Measurements from ENCODE around the gene MCOLN2. TPM values are rescaled to one million over a fixed set of nuclear protein-coding genes. Genes with fewer than 3 reads are reported as not detected.

MCOLN2 gene
- total RNA-seq, 1 donor from 2014 or later = 0.19 TPM

DNA sequence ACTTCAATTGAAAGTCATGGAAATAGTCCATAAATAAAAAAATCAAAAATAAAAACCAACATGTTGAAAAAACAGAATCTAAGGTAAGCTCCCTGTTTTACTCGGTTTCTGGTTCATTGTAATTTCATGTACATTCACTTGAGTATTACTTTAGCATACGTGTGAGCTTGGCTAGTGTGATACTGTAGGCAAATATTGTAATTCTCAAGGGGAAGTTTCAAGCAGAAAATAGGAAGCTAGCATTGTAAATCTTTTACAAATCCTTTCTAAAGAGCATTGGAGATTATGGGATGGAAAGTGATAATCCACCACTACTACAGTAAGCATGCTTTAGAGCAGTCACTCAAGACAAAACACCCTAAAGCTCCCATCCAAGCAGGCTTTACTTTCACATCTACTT is 100.6 kb downstream of the MCOLN2 start:
- Histone ChIP-seq H3K4me3 (no peak overlapping the region), H3K27ac (replicated peaks) (no peak overlapping the region), H3K27me3 (ENCODE audit: low read depth) (peaks cover 49% of the 10 kb centered on the region), H3K9me3 (replicated peaks) (no peaks in the 10 kb centered on the region), H3K4me1 (peaks cover 11% of the 10 kb centered on the region), H3K36me3 (no peaks in the 10 kb centered on the region)
- TF ChIP-seq, protein P1, sequence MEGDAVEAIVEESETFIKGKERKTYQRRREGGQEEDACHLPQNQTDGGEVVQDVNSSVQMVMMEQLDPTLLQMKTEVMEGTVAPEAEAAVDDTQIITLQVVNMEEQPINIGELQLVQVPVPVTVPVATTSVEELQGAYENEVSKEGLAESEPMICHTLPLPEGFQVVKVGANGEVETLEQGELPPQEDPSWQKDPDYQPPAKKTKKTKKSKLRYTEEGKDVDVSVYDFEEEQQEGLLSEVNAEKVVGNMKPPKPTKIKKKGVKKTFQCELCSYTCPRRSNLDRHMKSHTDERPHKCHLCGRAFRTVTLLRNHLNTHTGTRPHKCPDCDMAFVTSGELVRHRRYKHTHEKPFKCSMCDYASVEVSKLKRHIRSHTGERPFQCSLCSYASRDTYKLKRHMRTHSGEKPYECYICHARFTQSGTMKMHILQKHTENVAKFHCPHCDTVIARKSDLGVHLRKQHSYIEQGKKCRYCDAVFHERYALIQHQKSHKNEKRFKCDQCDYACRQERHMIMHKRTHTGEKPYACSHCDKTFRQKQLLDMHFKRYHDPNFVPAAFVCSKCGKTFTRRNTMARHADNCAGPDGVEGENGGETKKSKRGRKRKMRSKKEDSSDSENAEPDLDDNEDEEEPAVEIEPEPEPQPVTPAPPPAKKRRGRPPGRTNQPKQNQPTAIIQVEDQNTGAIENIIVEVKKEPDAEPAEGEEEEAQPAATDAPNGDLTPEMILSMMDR (IDR thresholded peaks at IDR 0.05; ENCODE audit: borderline replicate concordance) = no peak
- intact Hi-C loops (cut with micrococcal nuclease) = no loop called here
- DNase-seq = no peak

DNA sequence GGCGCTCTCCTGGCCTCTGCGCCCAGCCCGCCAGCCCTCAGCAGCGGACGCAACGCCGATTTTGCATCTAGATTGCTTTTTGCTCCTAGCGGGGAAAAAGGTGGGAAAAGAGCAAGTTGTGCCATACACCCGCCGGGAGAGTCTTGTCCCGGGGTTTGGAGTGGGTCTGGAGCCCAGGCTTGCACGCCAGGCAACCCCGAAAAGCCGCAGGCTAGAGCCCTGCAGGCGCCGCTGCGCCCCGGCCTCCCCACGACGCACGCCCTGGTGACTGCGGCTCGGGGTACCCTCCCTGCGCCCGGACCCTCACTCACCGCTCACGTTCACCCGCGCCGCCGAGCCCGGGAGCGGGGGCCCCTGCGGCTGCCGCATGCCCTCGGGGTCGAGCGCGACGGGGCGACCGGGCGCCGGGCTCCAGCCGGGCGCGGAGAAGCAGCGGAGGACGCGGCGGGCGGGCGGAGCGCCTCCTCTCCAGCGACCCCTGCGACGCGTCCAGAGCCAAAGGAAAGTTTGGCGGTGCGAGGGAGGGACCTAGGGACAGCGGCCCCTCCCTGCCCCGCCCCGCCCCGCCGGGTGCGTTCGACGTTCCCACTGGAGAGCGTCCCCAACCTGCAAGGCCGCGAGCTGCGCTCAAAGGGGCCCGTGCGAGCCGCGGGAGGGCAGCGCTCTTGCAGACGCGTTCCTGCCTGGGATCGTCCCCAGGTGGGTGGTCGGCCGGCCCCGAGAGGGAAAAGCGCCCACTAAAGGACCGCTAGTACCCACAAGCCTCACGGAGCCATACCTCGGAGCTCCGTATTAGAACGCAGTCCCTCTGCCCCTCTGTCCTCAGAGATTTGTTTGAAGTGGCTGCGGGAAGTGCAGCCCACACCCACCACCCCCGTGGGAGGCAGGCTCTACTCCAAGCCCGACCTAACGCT is 104.0 kb downstream of the MCOLN2 start, which contains the start of gene LPAR3:
LPAR3 (minus strand) TSS at position 502 of the 914 bp plus-strand sequence. CDS start 27,086 bp downstream, outside the sequence.
- H3K27ac ChIP-seq (replicated peaks) = peak within 1 kb of the TSS; percentile 51
- DNase-seq = peak; percentile 36
- peak within 1 kb of the TSS; percentile 69 for H3K4me3 ChIP-seq
- H3K9me3 ChIP-seq (replicated peaks) = no peaks in the 10 kb centered on the region
- intact Hi-C loops (cut with micrococcal nuclease) = no loop called here
- H3K36me3 ChIP-seq = no peaks in the 10 kb centered on the region
- H3K27me3 ChIP-seq (ENCODE audit: low read depth) = peaks cover 47% of the 10 kb centered on the region
- H3K4me1 ChIP-seq = peaks cover 11% of the 10 kb centered on the region
- TF ChIP-seq, protein P1 (IDR thresholded peaks at IDR 0.05; ENCODE audit: borderline replicate concordance) = peak; percentile 25

DNA sequence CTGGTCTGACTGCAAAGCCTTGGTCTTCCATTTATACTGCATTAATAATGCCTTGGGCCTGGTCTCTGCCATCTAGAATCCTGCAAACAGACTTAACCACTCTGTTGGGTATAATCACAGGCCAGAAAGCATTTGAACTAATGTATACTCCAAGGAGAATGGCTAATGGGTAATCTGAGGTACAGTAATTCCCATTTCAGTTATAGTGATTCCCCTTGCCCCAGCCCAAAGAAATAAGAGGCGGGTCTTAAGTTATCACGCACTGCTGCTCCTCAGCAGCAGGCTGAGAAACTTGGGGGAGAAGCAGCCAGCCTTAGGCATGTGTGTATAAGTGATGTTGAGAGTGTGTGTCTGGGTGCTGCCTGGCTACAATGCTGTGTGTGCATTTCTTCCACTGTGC is 106.3 kb downstream of the MCOLN2 start:
- DNase-seq = no peak
- intact Hi-C loops (cut with micrococcal nuclease) = no loop called here
- TF ChIP-seq, protein P1 (IDR thresholded peaks at IDR 0.05; ENCODE audit: borderline replicate concordance) = no peak

DNA sequence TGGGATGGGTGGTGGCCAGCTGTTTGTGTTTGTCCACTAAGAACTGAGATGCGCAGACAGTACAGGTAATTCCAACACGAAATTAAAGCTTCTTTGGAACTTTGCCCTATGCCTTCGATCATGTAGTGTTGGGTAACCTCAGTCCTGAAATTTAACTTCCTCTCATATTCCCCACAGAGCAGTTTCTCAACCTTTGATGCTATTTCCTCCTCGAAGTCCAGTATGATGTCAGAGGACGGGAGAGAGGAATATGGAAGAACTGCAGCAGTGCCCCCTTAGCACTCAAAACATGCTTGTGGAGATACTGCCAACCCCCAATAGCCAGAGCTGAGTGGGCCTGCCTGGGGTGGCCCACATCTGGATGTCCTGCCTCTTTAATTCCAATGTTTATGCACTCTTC is 107.5 kb downstream of the MCOLN2 start:
- H3K9me3 ChIP-seq (replicated peaks) = no peaks in the 10 kb centered on the region
- H3K27me3 ChIP-seq (ENCODE audit: low read depth) = peaks cover 27% of the 10 kb centered on the region
- no peak overlapping the region for H3K4me3 ChIP-seq
- TF ChIP-seq, protein P1 (IDR thresholded peaks at IDR 0.05; ENCODE audit: borderline replicate concordance) = no peak
- H3K4me1 ChIP-seq = peaks cover 21% of the 10 kb centered on the region
- DNase-seq = no peak
- no peaks in the 10 kb centered on the region for H3K36me3 ChIP-seq
- no peak overlapping the region for H3K27ac ChIP-seq (replicated peaks)
- intact Hi-C loops (cut with micrococcal nuclease) = no loop called here

More for the DNA sequence above, 106.3 kb downstream of the MCOLN2 start:
- Histone ChIP-seq H3K4me1 (peaks cover 11% of the 10 kb centered on the region), H3K27me3 (ENCODE audit: low read depth) (peaks cover 38% of the 10 kb centered on the region), H3K27ac (replicated peaks) (no peak overlapping the region), H3K36me3 (no peaks in the 10 kb centered on the region), H3K4me3 (no peak overlapping the region), H3K9me3 (replicated peaks) (no peaks in the 10 kb centered on the region)

DNA sequence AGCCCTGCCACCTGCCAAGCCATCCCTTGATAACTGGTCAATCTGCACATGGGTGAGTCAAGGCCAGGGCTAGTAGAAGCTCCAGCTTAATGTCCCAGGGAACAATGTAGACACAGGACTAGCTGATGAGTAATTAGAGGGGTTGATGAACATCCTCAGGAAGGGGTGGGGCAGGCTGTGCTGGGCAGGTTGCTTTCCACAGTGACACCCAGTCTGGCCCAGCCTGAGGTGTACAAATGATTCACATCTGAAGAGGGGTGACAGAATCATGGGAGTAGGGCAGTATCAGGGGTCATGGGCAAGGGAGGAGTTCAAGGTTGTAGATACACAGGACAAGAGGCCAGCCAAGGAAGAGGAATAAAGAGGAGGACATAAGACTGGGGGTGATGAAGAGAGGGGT is 108.2 kb downstream of the MCOLN2 start:
- Histone ChIP-seq H3K4me3 (no peak overlapping the region), H3K27me3 (ENCODE audit: low read depth) (peaks cover 21% of the 10 kb centered on the region), H3K36me3 (no peaks in the 10 kb centered on the region), H3K27ac (replicated peaks) (no peak overlapping the region), H3K4me1 (peaks cover 26% of the 10 kb centered on the region), H3K9me3 (replicated peaks) (no peaks in the 10 kb centered on the region)
- no peak for DNase-seq
- intact Hi-C loops (cut with micrococcal nuclease) = no loop called here
- TF ChIP-seq, protein P1 (IDR thresholded peaks at IDR 0.05; ENCODE audit: borderline replicate concordance) = no peak

All from left ventricle myocardium inferior (tissue), 1 donor.